PC-9 (cell line): ENCODE results near the gene DCLK2. TPM values are rescaled to one million over a fixed set of nuclear protein-coding genes. Genes with fewer than 3 reads are reported as not detected.

Source experiments
- BruUV-seq: library from RNA; stranded (reverse); fragments of 400-500 nt; replicated peaks from 2 replicates; lab custom pipeline; 2021; lab: Mats Ljungman, UMichigan
- CTCF ChIA-PET: fragments of 300-600 bp; sonication (Branson Sonifier 250); formaldehyde crosslinking; loops from one replicate; lab custom pipeline; 2022; ENCODE audit warnings: antibody characterized with exemption; lab: Charles Lee
- POLR2A ChIA-PET: fragments of 300-600 bp; sonication (Branson Sonifier 250); formaldehyde crosslinking; loops from one replicate; lab custom pipeline; 2022; ENCODE audit warnings: antibody characterized with exemption; ENCODE audit not compliant: unreplicated experiment; lab: Charles Lee
- DNase-seq, 2 experiments: peaks; one replicate each; pipeline versions ENCODE4 v3.0.0 to v3.0.0-alpha.2; 2015 to 2022; ENCODE audit warnings: mixed read lengths in 1 of 2
- H2AFZ ChIP-seq: fragments of 200-600 bp; sonication (generic); 2 replicates; pipeline ENCODE4 v1.8.1; 2017; ENCODE audit warnings: antibody characterized with exemption
- H3F3A ChIP-seq: fragments of 200-600 bp; sonication (generic); 2 replicates; pipeline ENCODE4 v1.8.1; 2017; ENCODE audit warnings: antibody characterized with exemption, mild to moderate bottlenecking, low read depth; ENCODE audit not compliant: insufficient read depth
- H3K27ac ChIP-seq: fragments of 200-600 bp; sonication (generic); 2 replicates; pipeline ENCODE4 v1.6.1; 2016; ENCODE audit warnings: mixed run types
- H3K27me3 ChIP-seq: fragments of 200-600 bp; sonication (generic); 2 replicates; pipeline ENCODE4 v1.6.1; 2016; ENCODE audit warnings: low read depth, mixed run types; ENCODE audit not compliant: insufficient read depth
- H3K36me3 ChIP-seq: fragments of 200-600 bp; sonication (generic); 2 replicates; pipeline ENCODE4 v1.6.1; 2016; ENCODE audit warnings: low read depth, mixed run types
- H3K4me1 ChIP-seq: fragments of 200-600 bp; sonication (generic); replicated peaks from 2 replicates; pipeline ENCODE4 v1.6.1; 2016; ENCODE audit warnings: mixed run types; ENCODE audit not compliant: insufficient read depth
- H3K4me2 ChIP-seq: fragments of 200-600 bp; sonication (generic); 2 replicates; pipeline ENCODE4 v1.6.1; 2017; ENCODE audit warnings: mixed run types
- H3K4me3 ChIP-seq: fragments of 200-600 bp; sonication (generic); 2 replicates; pipeline ENCODE4 v1.6.1; 2016; ENCODE audit warnings: mixed run types
- H3K79me2 ChIP-seq: fragments of 200-600 bp; sonication (generic); 2 replicates; pipeline ENCODE4 v1.6.1; 2017; ENCODE audit warnings: low read depth, mixed run types
- H3K9me2 ChIP-seq: fragments of 200-600 bp; sonication (generic); 2 replicates; pipeline ENCODE4 v1.8.1; 2017; ENCODE audit warnings: mild to moderate bottlenecking; ENCODE audit not compliant: insufficient read depth
- H3K9me3 ChIP-seq: fragments of 200-600 bp; sonication (generic); 2 replicates; pipeline ENCODE4 v1.8.1; 2016; ENCODE audit warnings: low read depth; ENCODE audit not compliant: insufficient read depth
- H4K20me1 ChIP-seq: fragments of 200-600 bp; sonication (generic); 2 replicates; pipeline ENCODE4 v1.8.1; 2017; ENCODE audit not compliant: insufficient read depth
- EZH2 ChIP-seq: fragments of 200-600 bp; sonication (generic); IDR thresholded peaks from 2 replicates; pipeline ENCODE4 v1.8.0; 2017; ENCODE audit warnings: antibody characterized with exemption, low read depth
- intact Hi-C: fragments of 100-400 bp; cut with micrococcal nuclease; formaldehyde crosslinking; loops from one replicate; pipeline ENCODE4 v1.10.0; 2022; ENCODE audit not compliant: unreplicated experiment
- total RNA-seq: library from RNA; stranded (reverse); gene quantifications from 2 replicates; pipeline ENCODE4 v1.2.3, GENCODE V29; 2021
- TF ChIP-seq, protein P1 (sequence below): fragments of 200-600 bp; sonication (generic); conservative IDR thresholded peaks from 2 replicates; pipeline ENCODE4 v1.6.1; 2017; ENCODE audit warnings: mixed run types, antibody characterized with exemption, mild to moderate bottlenecking, moderate library complexity

DCLK2 gene
- total RNA-seq, 1 experiment from 2014 or later = 0.41 TPM

DNA sequence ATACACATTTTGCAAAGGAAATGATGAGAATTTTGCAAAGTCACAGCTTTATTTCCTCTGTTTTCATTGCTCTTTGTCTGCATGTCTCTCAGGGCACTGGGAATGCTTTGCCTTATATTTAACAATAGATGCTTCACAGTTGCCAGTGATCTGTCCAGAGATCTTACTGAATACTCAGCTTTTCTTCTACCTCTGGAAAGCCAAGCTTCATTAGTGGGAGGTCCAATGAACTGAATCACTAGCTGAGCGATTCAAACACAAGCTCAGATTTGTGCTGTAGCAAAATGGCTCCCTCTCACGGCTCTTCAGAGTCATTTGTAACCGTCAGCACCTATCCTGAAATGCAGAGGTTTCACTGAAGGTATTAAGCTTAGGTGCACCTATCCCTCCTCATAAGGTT lies 138.9 kb downstream of the DCLK2 start:
- H3K27ac ChIP-seq = no peak overlapping the region
- no peaks in the 10 kb centered on the region for H3K9me3 ChIP-seq
- BruUV-seq = no TSS peak
- no peak for DNase-seq
- peaks cover 54% of the 10 kb centered on the region for H3K4me1 ChIP-seq
- no peaks in the 10 kb centered on the region for H3K27me3 ChIP-seq
- intact Hi-C loops = loop anchor here (10.0 kb wide), 1 partner anchor 132 kb away; no protein-coding TSS in a partner anchor
- ChIA-PET POLR2A (interaction anchor here (0.6 kb wide), 1 partner anchor 1957 kb away, joined by 5 read pairs; no protein-coding TSS in a partner anchor), CTCF (interaction anchor here (0.6 kb wide), 2 partner anchors 578 to 833 kb away, joined by 3 to 4 read pairs; no protein-coding TSS in a partner anchor)
- no peaks in the 10 kb centered on the region for H3K79me2 ChIP-seq
- TF ChIP-seq EZH2 = no peak
- TF ChIP-seq, protein P1, sequence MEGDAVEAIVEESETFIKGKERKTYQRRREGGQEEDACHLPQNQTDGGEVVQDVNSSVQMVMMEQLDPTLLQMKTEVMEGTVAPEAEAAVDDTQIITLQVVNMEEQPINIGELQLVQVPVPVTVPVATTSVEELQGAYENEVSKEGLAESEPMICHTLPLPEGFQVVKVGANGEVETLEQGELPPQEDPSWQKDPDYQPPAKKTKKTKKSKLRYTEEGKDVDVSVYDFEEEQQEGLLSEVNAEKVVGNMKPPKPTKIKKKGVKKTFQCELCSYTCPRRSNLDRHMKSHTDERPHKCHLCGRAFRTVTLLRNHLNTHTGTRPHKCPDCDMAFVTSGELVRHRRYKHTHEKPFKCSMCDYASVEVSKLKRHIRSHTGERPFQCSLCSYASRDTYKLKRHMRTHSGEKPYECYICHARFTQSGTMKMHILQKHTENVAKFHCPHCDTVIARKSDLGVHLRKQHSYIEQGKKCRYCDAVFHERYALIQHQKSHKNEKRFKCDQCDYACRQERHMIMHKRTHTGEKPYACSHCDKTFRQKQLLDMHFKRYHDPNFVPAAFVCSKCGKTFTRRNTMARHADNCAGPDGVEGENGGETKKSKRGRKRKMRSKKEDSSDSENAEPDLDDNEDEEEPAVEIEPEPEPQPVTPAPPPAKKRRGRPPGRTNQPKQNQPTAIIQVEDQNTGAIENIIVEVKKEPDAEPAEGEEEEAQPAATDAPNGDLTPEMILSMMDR = no peak
- H4K20me1 ChIP-seq = no peaks in the 10 kb centered on the region
- H3K9me2 ChIP-seq = no peaks in the 10 kb centered on the region
- H3K4me2 ChIP-seq = no peak overlapping the region
- no peaks in the 10 kb centered on the region for H3K36me3 ChIP-seq
- no peak overlapping the region for H2AFZ ChIP-seq
- H3K4me3 ChIP-seq = no peak overlapping the region
- H3F3A ChIP-seq = peaks cover 5% of the 10 kb centered on the region; the same call in 1 of the 2 replicates

GRCh38 chr4:150217808-150218207 lies 139.6 kb downstream of the DCLK2 start:
- H3K36me3 ChIP-seq = no peaks in the 10 kb centered on the region
- no peaks in the 10 kb centered on the region for H4K20me1 ChIP-seq
- no peaks in the 10 kb centered on the region for H3K9me2 ChIP-seq
- H3F3A ChIP-seq = peaks cover 5% of the 10 kb centered on the region; the same call in 1 of the 2 replicates
- H3K4me1 ChIP-seq = peaks cover 48% of the 10 kb centered on the region
- no peak overlapping the region for H2AFZ ChIP-seq
- DNase-seq = no peak
- no peak overlapping the region for H3K4me2 ChIP-seq
- H3K79me2 ChIP-seq = no peaks in the 10 kb centered on the region
- H3K27ac ChIP-seq = no peak overlapping the region
- no peak for TF ChIP-seq EZH2
- TF ChIP-seq, protein P1 = no peak
- H3K4me3 ChIP-seq = no peak overlapping the region
- intact Hi-C loops = loop anchor here (10.0 kb wide), 1 partner anchor 133 kb away; no protein-coding TSS in a partner anchor
- ChIA-PET CTCF (no interaction called here), POLR2A (no interaction called here)
- H3K27me3 ChIP-seq = no peaks in the 10 kb centered on the region
- BruUV-seq = no TSS peak
- no peaks in the 10 kb centered on the region for H3K9me3 ChIP-seq

GRCh38 chr4:150218447-150218846 lies 140.2 kb downstream of the DCLK2 start:
- no peaks in the 10 kb centered on the region for H3K79me2 ChIP-seq
- no TSS peak for BruUV-seq
- ChIA-PET CTCF (no interaction called here), POLR2A (no interaction called here)
- H3K4me3 ChIP-seq = no peak overlapping the region
- intact Hi-C loops = loop anchor here (10.0 kb wide), 1 partner anchor 134 kb away; no protein-coding TSS in a partner anchor
- no peak for DNase-seq
- H2AFZ ChIP-seq = no peak overlapping the region
- no peaks in the 10 kb centered on the region for H4K20me1 ChIP-seq
- H3F3A ChIP-seq = peaks cover 5% of the 10 kb centered on the region; the same call in 1 of the 2 replicates
- no peaks in the 10 kb centered on the region for H3K27me3 ChIP-seq
- H3K4me1 ChIP-seq = peaks cover 43% of the 10 kb centered on the region
- no peak for TF ChIP-seq EZH2
- TF ChIP-seq, protein P1 = no peak
- H3K9me2 ChIP-seq = no peaks in the 10 kb centered on the region
- H3K4me2 ChIP-seq = no peak overlapping the region
- no peaks in the 10 kb centered on the region for H3K36me3 ChIP-seq
- H3K27ac ChIP-seq = no peak overlapping the region
- H3K9me3 ChIP-seq = no peaks in the 10 kb centered on the region
